Naive thymus-derived CD8-positive, alpha-beta T cell (primary cell): ENCODE measurements around the gene ARIH2. TPM values are rescaled to one million over a fixed set of nuclear protein-coding genes. Genes with fewer than 3 reads are reported as not detected.

Experiments used
- ATAC-seq, 2 donors: fragments of 150-1000 bp; cut with Tn5 transposase in 1 of 2; sonication (Bioruptor Pico), chemical (Tn5 transposase) in 1 of 2; 1 replicate in 1 of 2; 2 replicates in 1 of 2; pipeline ENCODE4 v1.10.0; 2021; ENCODE audit warnings: mild to moderate bottlenecking in 2 of 2, moderate library complexity in 2 of 2
- POLR2A ChIA-PET: fragments of 350-600 bp; sonication (Branson Sonifier 250); formaldehyde crosslinking; loops from one replicate; lab custom pipeline; 2021; ENCODE audit warnings: antibody characterized with exemption; lab: Charles Lee
- DNase-seq, 10 donors: peaks; one replicate each; pipeline versions ENCODE4 v3.0.0 to v3.0.0-alpha.2; 2020 to 2022
- H3K27ac Mint-ChIP-seq, 10 donors: one replicate each; pipeline ENCODE4 v1.8.0; 2020 to 2022; ENCODE audit warnings: mild to moderate bottlenecking in 10 of 10, mixed read lengths in 10 of 10, moderate library complexity in 4 of 10, inconsistent platforms in 1 of 10
- H3K27me3 Mint-ChIP-seq, 5 donors: one replicate each; pipeline ENCODE4 v1.8.0; 2021 to 2022; ENCODE audit warnings: mixed read lengths in 5 of 5
- H3K36me3 Mint-ChIP-seq, 3 donors: one replicate each; pipeline ENCODE4 v1.8.0; 2020 to 2022; ENCODE audit warnings: mixed read lengths in 3 of 3, mild to moderate bottlenecking in 2 of 3, inconsistent platforms in 1 of 3
- H3K4me1 Mint-ChIP-seq, 4 donors: one replicate each; pipeline ENCODE4 v1.8.0; 2021 to 2022; ENCODE audit warnings: mixed read lengths in 4 of 4
- H3K4me3 Mint-ChIP-seq, 10 donors: one replicate each; pipeline ENCODE4 v1.8.0; 2020 to 2022; ENCODE audit warnings: mild to moderate bottlenecking in 10 of 10, mixed read lengths in 10 of 10, moderate library complexity in 6 of 10, inconsistent platforms in 1 of 10
- H3K9me3 Mint-ChIP-seq, 9 donors: one replicate each; pipeline ENCODE4 v1.8.0; 2020 to 2022; ENCODE audit warnings: mixed read lengths in 9 of 9, mild to moderate bottlenecking in 3 of 9, inconsistent platforms in 1 of 9, moderate library complexity in 1 of 9
- polyA plus RNA-seq, 3 donors: library from polyadenylated mRNA; unstranded; fragments of 300-500 nt; fragmentation: Illumina TruSeq; gene quantifications; one replicate each; pipeline ENCODE4 v1.2.3, GENCODE V29; 2021
- total RNA-seq, 8 experiments: library from RNA in 2 of 8; stranded (reverse) in 2 of 8; gene quantifications; one replicate each; pipeline ENCODE4 v1.2.3 and lab custom pipeline; 2021 to 2026

Gene ARIH2
- total and polyA plus RNA-seq, 5 experiments from 2014 or later = 92.7 to 167 (median 119) TPM

- ATAC-seq (peak; percentile 14 to 18), DNase-seq (peak; percentile 37 to 75 (median 59))
- Mint-ChIP-seq H3K4me1 (peaks cover 11 to 49% (median 33%) of the 10 kb centered on the region in 4 donors), H3K27ac (peak within 1 kb of the TSS; percentile 79 to 98 (median 88)), H3K27me3 (peaks cover 0 to 1% (median 0%) of the 10 kb centered on the region in 5 donors), H3K9me3 (no peaks in the 10 kb centered on the region), H3K36me3 (peaks cover 0 to 18% (median 4%) of the 10 kb centered on the region in 3 donors), H3K4me3 (peak within 1 kb of the TSS; percentile 83 to 99 (median 96))
- POLR2A ChIA-PET = interaction anchor here (0.7 to 10.4 kb wide), 7 partner anchors 11 to 99 kb away, joined by 3 to 278 read pairs (median 9); partner anchors contain the start of genes ARIH2, IMPDH2, P4HTM and QRICH1
Observed at GRCh38 chr3:49017971-49018706, 99.5 kb downstream of the ARIH2 start, which contains the start of gene DALRD3. TSS of gene DALRD3 (minus strand) at chr3:49018580. CDS start at chr3:49018564, 16 bp downstream.

GRCh38 chr3:49018707-49019006 lies 100.0 kb downstream of the ARIH2 start:
- H3K27me3 Mint-ChIP-seq = peaks cover 0 to 1% (median 0%) of the 10 kb centered on the region in 5 donors
- H3K4me3 Mint-ChIP-seq = peak overlapping the region; percentile 83 to 99 (median 95)

GRCh38 chr3:49019941-49020329 lies 101.3 kb downstream of the ARIH2 start:
- Mint-ChIP-seq H3K4me3 (peak overlapping the region; percentile 75 to 99 (median 96)), H3K27me3 (peaks cover 0 to 1% (median 0%) of the 10 kb centered on the region in 5 donors), H3K4me1 (peaks cover 9 to 60% (median 44%) of the 10 kb centered on the region in 4 donors), H3K36me3 (peaks cover 0 to 29% (median 4%) of the 10 kb centered on the region in 3 donors), H3K9me3 (no peaks in the 10 kb centered on the region), H3K27ac (peak overlapping the region in 9 of 10 donors; percentile 67 to 98 (median 87))
- DNase-seq (no peak), ATAC-seq (no peak)
- POLR2A ChIA-PET = interaction anchor here (0.5 to 10.8 kb wide), 10 partner anchors 9 to 330 kb away, joined by 3 to 278 read pairs (median 12); partner anchors contain the start of genes IMPDH2, P4HTM, QRICH1 and WDR6

More at GRCh38 chr3:49018707-49019006, 100.0 kb downstream of the ARIH2 start:
- Mint-ChIP-seq H3K27ac (peak overlapping the region; percentile 79 to 96 (median 86)), H3K9me3 (no peaks in the 10 kb centered on the region), H3K4me1 (peaks cover 11 to 50% (median 38%) of the 10 kb centered on the region in 4 donors), H3K36me3 (peaks cover 0 to 21% (median 4%) of the 10 kb centered on the region in 3 donors)
- ATAC-seq (no peak), DNase-seq (no peak)
- POLR2A ChIA-PET = interaction anchor here (1.1 to 10.4 kb wide), 5 partner anchors 10 to 75 kb away, joined by 4 to 278 read pairs (median 19); partner anchors contain the start of genes IMPDH2, P4HTM, QRICH1 and WDR6

GRCh38 chr3:49020330-49021212 lies 101.9 kb downstream of the ARIH2 start:
- POLR2A ChIA-PET = interaction anchor here (0.5 to 10.8 kb wide), 18 partner anchors 8 to 765 kb away, joined by 3 to 278 read pairs (median 8); partner anchors contain the start of genes IMPDH2, IP6K1, NICN1 and P4HTM
- peaks cover 9 to 64% (median 48%) of the 10 kb centered on the region in 4 donors for H3K4me1 Mint-ChIP-seq
- peak in 3 of 10 donors; percentile 22 to 29 (median 23) for DNase-seq
- peaks cover 0 to 29% (median 1%) of the 10 kb centered on the region in 3 donors for H3K36me3 Mint-ChIP-seq
- peak overlapping the region in 9 of 10 donors; percentile 67 to 98 (median 96) for H3K27ac Mint-ChIP-seq
- no peak for ATAC-seq
- H3K4me3 Mint-ChIP-seq = peak overlapping the region; percentile 90 to 99 (median 98)
- no peaks in the 10 kb centered on the region for H3K9me3 Mint-ChIP-seq
- H3K27me3 Mint-ChIP-seq = peaks cover 0 to 1% (median 0%) of the 10 kb centered on the region in 5 donors

GRCh38 chr3:49021213-49021812 lies 102.7 kb downstream of the ARIH2 start:
- Mint-ChIP-seq H3K36me3 (peaks cover 0 to 29% (median 1%) of the 10 kb centered on the region in 3 donors), H3K27me3 (peaks cover 0 to 1% (median 0%) of the 10 kb centered on the region in 5 donors), H3K4me3 (peak overlapping the region; percentile 90 to 99 (median 98)), H3K4me1 (peaks cover 12 to 67% (median 50%) of the 10 kb centered on the region in 4 donors), H3K27ac (peak overlapping the region; percentile 96 to 99 (median 98)), H3K9me3 (no peaks in the 10 kb centered on the region)
- POLR2A ChIA-PET = interaction anchor here (0.5 to 10.8 kb wide), 21 partner anchors 7 to 765 kb away, joined by 3 to 278 read pairs (median 7); partner anchors contain the start of genes ARIH2, IMPDH2, IP6K1 and NICN1
- peak; percentile 73 to 79 for ATAC-seq
- DNase-seq = peak; percentile 96 to 99 (median 98)

- DNase-seq = peak; percentile 81 to 93 (median 90)
- Mint-ChIP-seq H3K4me3 (peak within 1 kb of the TSS; percentile 90 to 99 (median 98)), H3K27ac (peak within 1 kb of the TSS; percentile 96 to 99 (median 98)), H3K27me3 (peaks cover 0 to 1% (median 0%) of the 10 kb centered on the region in 5 donors), H3K36me3 (peaks cover 0 to 31% (median 1%) of the 10 kb centered on the region in 3 donors), H3K9me3 (no peaks in the 10 kb centered on the region), H3K4me1 (peaks cover 12 to 65% (median 52%) of the 10 kb centered on the region in 4 donors)
- peak; percentile 77 to 83 for ATAC-seq
- POLR2A ChIA-PET = interaction anchor here (0.5 to 10.8 kb wide), 25 partner anchors 7 to 793 kb away, joined by 3 to 278 read pairs (median 5); partner anchors contain the start of genes ARIH2, DAG1, IMPDH2 and IP6K1
Observed at GRCh38 chr3:49021813-49022687, 103.4 kb downstream of the ARIH2 start, which contains the start of gene NDUFAF3. TSS of gene NDUFAF3 (plus strand) at chr3:49022121. CDS start at chr3:49022145, 24 bp downstream.

GRCh38 chr3:49022688-49023171 lies 104.1 kb downstream of the ARIH2 start:
- Mint-ChIP-seq H3K9me3 (no peaks in the 10 kb centered on the region), H3K4me1 (peaks cover 12 to 61% (median 53%) of the 10 kb centered on the region in 4 donors), H3K27ac (peak overlapping the region; percentile 88 to 99 (median 98)), H3K36me3 (peaks cover 0 to 32% (median 1%) of the 10 kb centered on the region in 3 donors), H3K27me3 (peaks cover 0 to 1% (median 0%) of the 10 kb centered on the region in 5 donors), H3K4me3 (peak overlapping the region; percentile 90 to 99 (median 94))
- DNase-seq (no peak), ATAC-seq (no peak)
- POLR2A ChIA-PET = interaction anchor here (0.5 to 10.8 kb wide), 18 partner anchors 8 to 793 kb away, joined by 3 to 278 read pairs (median 8); partner anchors contain the start of genes ARIH2, DAG1, KLHDC8B and NICN1

- Mint-ChIP-seq H3K9me3 (no peaks in the 10 kb centered on the region), H3K4me3 (peak overlapping the region; percentile 61 to 99 (median 93)), H3K27ac (peak overlapping the region in 7 of 10 donors; percentile 55 to 98 (median 73)), H3K27me3 (peaks cover 0 to 1% (median 0%) of the 10 kb centered on the region in 5 donors), H3K36me3 (peaks cover 0 to 35% (median 1%) of the 10 kb centered on the region in 3 donors), H3K4me1 (peaks cover 19 to 67% (median 60%) of the 10 kb centered on the region in 4 donors)
- no peak for ATAC-seq
- POLR2A ChIA-PET = interaction anchor here (0.5 to 10.8 kb wide), 8 partner anchors 10 to 490 kb away, joined by 3 to 278 read pairs (median 6); partner anchors contain the start of genes P4HTM, QRICH1 and WDR6
- peak in 1 of 10 donors; percentile 8 for DNase-seq
Observed at GRCh38 chr3:49023775-49024174, 105.1 kb downstream of the ARIH2 start.

- H3K4me3 Mint-ChIP-seq = peak overlapping the region in 4 of 10 donors; percentile 33 to 99 (median 92)
- ATAC-seq = no peak
- H3K27me3 Mint-ChIP-seq = peaks cover 0 to 1% (median 0%) of the 10 kb centered on the region in 5 donors
- POLR2A ChIA-PET = interaction anchor here (0.5 to 10.8 kb wide), 7 partner anchors 9 to 253 kb away, joined by 3 to 278 read pairs (median 6); partner anchors contain the start of genes P4HTM, QRICH1 and WDR6
- no peaks in the 10 kb centered on the region for H3K9me3 Mint-ChIP-seq
- DNase-seq = peak in 1 of 10 donors; percentile 41
- H3K36me3 Mint-ChIP-seq = peaks cover 0 to 37% (median 1%) of the 10 kb centered on the region in 3 donors
- H3K27ac Mint-ChIP-seq = peak overlapping the region in 2 of 10 donors; percentile 33 to 47
- peaks cover 24 to 74% (median 61%) of the 10 kb centered on the region in 4 donors for H3K4me1 Mint-ChIP-seq
Observed at GRCh38 chr3:49024449-49024848, 105.8 kb downstream of the ARIH2 start.
